Keratinocyte (primary cell): Measurements from ENCODE around the gene PARD3. TPM values are rescaled to one million over a fixed set of nuclear protein-coding genes. Genes with fewer than 3 reads are reported as not detected.

ENCODE experiments used
- DNase-seq: peaks from one replicate; pipeline ENCODE4 v3.0.0-alpha.2; 2011; ENCODE audit warnings: low read depth, missing footprints, low spot score
- FAIRE-seq: peaks from 2 replicates; lab custom pipeline; 2011; peaks lifted over from hg19 to GRCh38; lab: Jason Lieb, UNC
- H2AFZ ChIP-seq: 2 replicates; pipeline ENCODE4 v1.6.0; 2012; ENCODE audit warnings: low read length, control low read depth, inconsistent platforms; ENCODE audit not compliant: control insufficient read depth
- H3K27ac ChIP-seq: 2 replicates; pipeline ENCODE4 v1.5.1; 2011; ENCODE audit warnings: low read length; ENCODE audit not compliant: control insufficient read depth, insufficient read depth
- H3K27me3 ChIP-seq: 3 replicates; pipeline ENCODE4 v1.6.0; 2011; ENCODE audit warnings: low read length; ENCODE audit not compliant: control insufficient read depth, insufficient read depth; ENCODE audit errors: extremely low read depth
- H3K36me3 ChIP-seq, 2 experiments: 2 replicates in 1 of 2; 3 replicates in 1 of 2; pipeline ENCODE4 v1.5.1; 2011; ENCODE audit warnings: low read length in 2 of 2, mild to moderate bottlenecking in 1 of 2; ENCODE audit not compliant: control insufficient read depth in 2 of 2, insufficient read depth in 2 of 2; ENCODE audit errors: extremely low read depth in 1 of 2
- H3K4me1 ChIP-seq: 3 replicates; pipeline ENCODE4 v1.5.1; 2011; ENCODE audit warnings: low read length; ENCODE audit not compliant: control insufficient read depth, insufficient read depth; ENCODE audit errors: extremely low read depth
- H3K4me2 ChIP-seq: 3 replicates; pipeline ENCODE4 v1.6.0; 2011; ENCODE audit warnings: low read depth, low read length; ENCODE audit not compliant: control insufficient read depth, insufficient read depth; ENCODE audit errors: extremely low read depth
- H3K4me3 ChIP-seq, 3 experiments: fragments of 200-600 bp in 1 of 3; sonication (generic) in 1 of 3; 2 replicates in 2 of 3; 3 replicates in 1 of 3; pipeline ENCODE4 v1.5.1; 2011 to 2016; ENCODE audit warnings: low read length in 3 of 3, mild to moderate bottlenecking in 3 of 3, control low read depth in 2 of 3, inconsistent platforms in 1 of 3, low read depth in 1 of 3, mixed read lengths in 1 of 3, mixed run types in 1 of 3, moderate library complexity in 1 of 3; ENCODE audit not compliant: control insufficient read depth in 2 of 3, insufficient read depth in 2 of 3; ENCODE audit errors: extremely low read depth in 1 of 3
- H3K79me2 ChIP-seq: 2 replicates; pipeline ENCODE4 v1.6.0; 2012; ENCODE audit warnings: low read length; ENCODE audit not compliant: control insufficient read depth, insufficient read depth
- H3K9ac ChIP-seq: 3 replicates; pipeline ENCODE4 v1.6.0; 2011; ENCODE audit warnings: low read length; ENCODE audit not compliant: control insufficient read depth, insufficient read depth; ENCODE audit errors: extremely low read depth
- H3K9me1 ChIP-seq: 3 replicates; pipeline ENCODE4 v1.6.0; 2011; ENCODE audit warnings: low read length; ENCODE audit not compliant: control insufficient read depth, insufficient read depth; ENCODE audit errors: extremely low read depth
- H3K9me3 ChIP-seq: 2 replicates; pipeline ENCODE4 v1.5.1; 2012; ENCODE audit warnings: low read depth, low read length; ENCODE audit not compliant: control insufficient read depth
- H4K20me1 ChIP-seq: 3 replicates; pipeline ENCODE4 v1.6.0; 2011; ENCODE audit warnings: low read length; ENCODE audit not compliant: control insufficient read depth, insufficient read depth; ENCODE audit errors: extremely low read depth
- CTCF ChIP-seq, 3 experiments: IDR thresholded peaks in 1 of 3; conservative IDR thresholded peaks in 1 of 3; optimal IDR thresholded peaks in 1 of 3; 2 replicates in 2 of 3; 3 replicates in 1 of 3; pipeline versions ENCODE3 to v1.5.1; 2011; ENCODE audit warnings: low read length in 3 of 3, mild to moderate bottlenecking in 3 of 3, moderate library complexity in 2 of 3, control low read depth in 1 of 3, inconsistent platforms in 1 of 3; ENCODE audit not compliant: insufficient read depth in 2 of 3; ENCODE audit errors: extremely low read depth in 1 of 3
- EZH2 ChIP-seq: IDR thresholded peaks from one replicate; pipeline ENCODE4 v1.6.1; 2012; ENCODE audit warnings: inconsistent platforms, mild to moderate bottlenecking, low read length, moderate library complexity
- dilution Hi-C: fragments of 300-500 bp; cut with MboI; formaldehyde crosslinking; loops from one replicate; pipeline ENCODE4 v1.7.0; 2020; ENCODE audit warnings: low sequenced_read_pairs; ENCODE audit not compliant: extremely low pct_ligation_motif_present
- polyA plus RNA-seq, 5 experiments: library from polyadenylated mRNA; depleted of rRNA in 3 of 5; stranded (reverse) in 3 of 5; stranded (forward) in 1 of 5; unstranded in 1 of 5; fragments of >200 nt; gene quantifications; 1 replicate in 1 of 5; 2 replicates in 3 of 5; 3 replicates in 1 of 5; pipeline versions ENCODE4 v1.2.1 to v1.2.3, GENCODE V29; 2011 to 2012; ENCODE audit warnings: missing spikeins in 2 of 5, low read depth in 1 of 5, low replicate concordance in 1 of 5

The PARD3 gene
- polyA plus RNA-seq, 1 donor (not counting 4 experiments of a cell fraction or from before 2014, with no cell fraction given) = 46.4 TPM

- FAIRE-seq (no peak), DNase-seq (no peak)
- dilution Hi-C loops = no loop called here
- no peaks in the 10 kb centered on the region for H3K9me1 ChIP-seq
- no peak overlapping the region for H3K9ac ChIP-seq
- H3K36me3 ChIP-seq = no peaks in the 10 kb centered on the region
- H3K4me1 ChIP-seq = peaks cover 12% of the 10 kb centered on the region
- no peaks in the 10 kb centered on the region for H3K27me3 ChIP-seq
- no peak overlapping the region for H3K27ac ChIP-seq
- no peaks in the 10 kb centered on the region for H3K9me3 ChIP-seq
- H3K4me3 ChIP-seq = no peak overlapping the region
- no peaks in the 10 kb centered on the region for H3K79me2 ChIP-seq
- no peak overlapping the region for H3K4me2 ChIP-seq
- no peak overlapping the region for H2AFZ ChIP-seq
- no peak for TF ChIP-seq EZH2
- no peaks in the 10 kb centered on the region for H4K20me1 ChIP-seq
Observed at GRCh38 chr10:34098821-34099567, 716.1 kb downstream of the PARD3 start.

GRCh38 chr10:34097682-34098081, 717.4 kb downstream of the PARD3 start:
- no peak overlapping the region for H3K4me2 ChIP-seq
- no peaks in the 10 kb centered on the region for H3K36me3 ChIP-seq
- H3K4me3 ChIP-seq = no peak overlapping the region
- TF ChIP-seq EZH2 (no peak), CTCF (optimal IDR thresholded peaks at IDR 0.05 in 1 of 3, IDR thresholded peaks at IDR 0.05 in 1 of 3, conservative IDR thresholded peaks at IDR 0.05 in 1 of 3; ENCODE audit: extremely low read depth in 1 of 3, insufficient read depth in 2 of 3, low read length in 3 of 3) (no peak)
- H3K79me2 ChIP-seq = no peaks in the 10 kb centered on the region
- DNase-seq (no peak), FAIRE-seq (no peak)
- dilution Hi-C loops = no loop called here
- no peaks in the 10 kb centered on the region for H3K9me1 ChIP-seq
- no peaks in the 10 kb centered on the region for H3K9me3 ChIP-seq
- H4K20me1 ChIP-seq = no peaks in the 10 kb centered on the region
- H3K27ac ChIP-seq = no peak overlapping the region
- H3K4me1 ChIP-seq = peaks cover 11% of the 10 kb centered on the region
- no peak overlapping the region for H2AFZ ChIP-seq
- H3K27me3 ChIP-seq = no peaks in the 10 kb centered on the region
- H3K9ac ChIP-seq = no peak overlapping the region
